Neural progenitor cell (in vitro differentiated cells): ENCODE results near the gene HSD11B2. TPM values are rescaled to one million over a fixed set of nuclear protein-coding genes. Genes with fewer than 3 reads are reported as not detected.

Source experiments
- DNase-seq: peaks from one replicate; pipeline ENCODE4 v3.0.0-alpha.2; 2016; ENCODE audit warnings: low spot score
- H2AFZ ChIP-seq: fragments of 200-600 bp; sonication (generic); replicated peaks from 2 replicates; pipeline ENCODE4 v1.6.1; 2016; ENCODE audit warnings: antibody characterized with exemption
- H3F3A ChIP-seq: fragments of 200-600 bp; sonication (generic); 2 replicates; pipeline ENCODE4 v1.6.1; 2016; ENCODE audit warnings: antibody characterized with exemption, low read depth
- H3K27ac ChIP-seq: fragments of 200-600 bp; sonication (generic); 2 replicates; pipeline ENCODE4 v1.5.1; 2016; ENCODE audit warnings: mild to moderate bottlenecking
- H3K27me3 ChIP-seq: fragments of 200-600 bp; sonication (generic); 2 replicates; pipeline ENCODE4 v1.6.1; 2016; ENCODE audit warnings: mild to moderate bottlenecking, moderate library complexity
- H3K36me3 ChIP-seq: fragments of 200-600 bp; sonication (generic); 2 replicates; pipeline ENCODE4 v1.5.1; 2016
- H3K4me1 ChIP-seq: fragments of 200-600 bp; sonication (generic); 2 replicates; pipeline ENCODE4 v1.6.1; 2016; ENCODE audit warnings: mixed run types
- H3K4me2 ChIP-seq: fragments of 200-600 bp; sonication (generic); 2 replicates; pipeline ENCODE4 v1.6.1; 2016
- H3K4me3 ChIP-seq: fragments of 200-600 bp; sonication (generic); 2 replicates; pipeline ENCODE4 v1.5.1; 2016
- H3K79me2 ChIP-seq: fragments of 200-600 bp; sonication (generic); 2 replicates; pipeline ENCODE4 v1.6.1; 2016; ENCODE audit warnings: low read depth
- H3K9ac ChIP-seq: fragments of 200-600 bp; sonication (generic); 2 replicates; pipeline ENCODE4 v1.6.1; 2016
- H3K9me3 ChIP-seq: fragments of 200-600 bp; sonication (generic); 2 replicates; pipeline ENCODE4 v1.5.1; 2016; ENCODE audit warnings: low read depth
- H4K20me1 ChIP-seq: fragments of 200-600 bp; sonication (generic); 2 replicates; pipeline ENCODE4 v1.6.1; 2016; ENCODE audit warnings: low read depth
- H3K27ac Mint-ChIP-seq: 3 replicates; pipeline ENCODE4 v1.8.0; 2021; ENCODE audit warnings: mixed read lengths
- H3K27me3 Mint-ChIP-seq: 2 replicates; pipeline ENCODE4 v1.8.0; 2022; ENCODE audit warnings: low read depth, mild to moderate bottlenecking, inconsistent platforms, moderate library complexity, mixed read lengths; ENCODE audit not compliant: insufficient read depth
- H3K36me3 Mint-ChIP-seq: 3 replicates; pipeline ENCODE4 v1.8.0; 2021; ENCODE audit warnings: mixed read lengths
- H3K4me1 Mint-ChIP-seq: 3 replicates; pipeline ENCODE4 v1.8.0; 2021; ENCODE audit warnings: mixed read lengths
- H3K4me3 Mint-ChIP-seq: 3 replicates; pipeline ENCODE4 v1.8.0; 2021; ENCODE audit warnings: mild to moderate bottlenecking, moderate library complexity, mixed read lengths
- H3K9me3 Mint-ChIP-seq: 3 replicates; pipeline ENCODE4 v1.8.0; 2020; ENCODE audit warnings: mixed read lengths
- CTCF ChIP-seq: fragments of 200-600 bp; sonication (generic); IDR thresholded peaks from 2 replicates; pipeline ENCODE4 v1.5.1; 2017; ENCODE audit warnings: antibody characterized with exemption, mild to moderate bottlenecking
- EZH2 ChIP-seq: fragments of 200-600 bp; sonication (generic); IDR thresholded peaks from 2 replicates; pipeline ENCODE4 v1.6.1; 2017; ENCODE audit warnings: antibody characterized with exemption, mild to moderate bottlenecking, moderate library complexity
- EZH2phosphoT487 ChIP-seq: fragments of 200-600 bp; sonication (generic); IDR thresholded peaks from 2 replicates; pipeline ENCODE4 v1.6.1; 2017; ENCODE audit warnings: antibody characterized with exemption
- total RNA-seq: library from RNA; depleted of rRNA; stranded (reverse); fragments of >200 nt; gene quantifications from 2 replicates; pipeline ENCODE4 v1.2.3, GENCODE V29; 2015; ENCODE audit warnings: low replicate concordance

Gene HSD11B2
- total RNA-seq, 1 donor from 2014 or later, result not detected

- no peak overlapping the region for H3K4me3 ChIP-seq
- TF ChIP-seq EZH2phosphoT487 (no peak), EZH2 (no peak), CTCF (no peak)
- H3K36me3 ChIP-seq, result no peaks in the 10 kb centered on the region
- no peaks in the 10 kb centered on the region for H3F3A ChIP-seq
- Mint-ChIP-seq H3K27ac (no peak overlapping the region), H3K9me3 (no peaks in the 10 kb centered on the region), H3K4me1 (peaks cover 15% of the 10 kb centered on the region), H3K36me3 (no peaks in the 10 kb centered on the region), H3K27me3 (peaks cover 5% of the 10 kb centered on the region), H3K4me3 (no peak overlapping the region)
- peaks cover 42% of the 10 kb centered on the region for H4K20me1 ChIP-seq
- no peak overlapping the region for H3K4me2 ChIP-seq
- H3K27me3 ChIP-seq, result no peaks in the 10 kb centered on the region
- DNase-seq, result no peak
- H3K4me1 ChIP-seq, result no peaks in the 10 kb centered on the region
- no peak overlapping the region for H3K27ac ChIP-seq
- no peak overlapping the region for H2AFZ ChIP-seq
- H3K9me3 ChIP-seq, result no peaks in the 10 kb centered on the region
- H3K79me2 ChIP-seq, result peaks cover 6% of the 10 kb centered on the region
- no peak overlapping the region for H3K9ac ChIP-seq
These were observed 30.0 kb downstream of the HSD11B2 start for GRCh38 chr16:67460961-67461360.

- H4K20me1 ChIP-seq, result peaks cover 44% of the 10 kb centered on the region
- H3K4me1 ChIP-seq, result no peaks in the 10 kb centered on the region
- no peak overlapping the region for H3K4me3 ChIP-seq
- Mint-ChIP-seq H3K4me1 (peaks cover 18% of the 10 kb centered on the region), H3K4me3 (peak overlapping the region; percentile 67), H3K27ac (no peak overlapping the region), H3K36me3 (no peaks in the 10 kb centered on the region), H3K27me3 (peaks cover 4% of the 10 kb centered on the region), H3K9me3 (no peaks in the 10 kb centered on the region)
- H3K9ac ChIP-seq, result no peak overlapping the region
- TF ChIP-seq EZH2, result no peak
- TF ChIP-seq CTCF, result no peak
- no peak for TF ChIP-seq EZH2phosphoT487
- no peaks in the 10 kb centered on the region for H3K27me3 ChIP-seq
- no peak overlapping the region for H3K4me2 ChIP-seq
- H3K79me2 ChIP-seq, result peaks cover 6% of the 10 kb centered on the region
- H2AFZ ChIP-seq, result no peak overlapping the region
- no peaks in the 10 kb centered on the region for H3K9me3 ChIP-seq
- H3K27ac ChIP-seq, result no peak overlapping the region
- H3K36me3 ChIP-seq, result no peaks in the 10 kb centered on the region
- DNase-seq, result no peak
- H3F3A ChIP-seq, result no peaks in the 10 kb centered on the region
These were observed 30.8 kb downstream of the HSD11B2 start for GRCh38 chr16:67461600-67462278.

GRCh38 chr16:67462279-67462655 lies 31.3 kb downstream of the HSD11B2 start:
- Histone ChIP-seq H3K4me3 (no peak overlapping the region), H3K4me1 (no peaks in the 10 kb centered on the region), H3K9me3 (no peaks in the 10 kb centered on the region), H3K9ac (peak overlapping the region; percentile 23), H2AFZ (no peak overlapping the region), H4K20me1 (peaks cover 38% of the 10 kb centered on the region), H3K27me3 (no peaks in the 10 kb centered on the region), H3F3A (no peaks in the 10 kb centered on the region), H3K79me2 (peaks cover 6% of the 10 kb centered on the region), H3K36me3 (no peaks in the 10 kb centered on the region), H3K4me2 (no peak overlapping the region), H3K27ac (no peak overlapping the region)
- Mint-ChIP-seq H3K27ac (no peak overlapping the region), H3K4me3 (no peak overlapping the region), H3K9me3 (no peaks in the 10 kb centered on the region), H3K36me3 (no peaks in the 10 kb centered on the region), H3K27me3 (peaks cover 4% of the 10 kb centered on the region), H3K4me1 (peaks cover 17% of the 10 kb centered on the region)
- no peak for DNase-seq
- TF ChIP-seq CTCF (no peak), EZH2 (no peak), EZH2phosphoT487 (no peak)
